Body of pancreas (tissue), 4 donors: Measurements from ENCODE around the gene SEMA6B.

Experiments
- POLR2A ChIP-seq, 3 donors: fragments of 450-650 bp; IDR thresholded peaks; one replicate each; pipeline ENCODE4 v1.6.1; 2016; ENCODE audit warnings: antibody characterized with exemption in 3 of 3, mild to moderate bottlenecking in 2 of 3
- TF ChIP-seq, protein P1 (sequence below), 7 experiments: fragments of 450-650 bp in 4 of 7; fragments of 200-600 bp in 3 of 7; sonication (generic) in 3 of 7; IDR thresholded peaks; one replicate each; pipeline ENCODE4 v1.5.1; 2016 to 2019; ENCODE audit warnings: antibody characterized with exemption in 7 of 7

DNA sequence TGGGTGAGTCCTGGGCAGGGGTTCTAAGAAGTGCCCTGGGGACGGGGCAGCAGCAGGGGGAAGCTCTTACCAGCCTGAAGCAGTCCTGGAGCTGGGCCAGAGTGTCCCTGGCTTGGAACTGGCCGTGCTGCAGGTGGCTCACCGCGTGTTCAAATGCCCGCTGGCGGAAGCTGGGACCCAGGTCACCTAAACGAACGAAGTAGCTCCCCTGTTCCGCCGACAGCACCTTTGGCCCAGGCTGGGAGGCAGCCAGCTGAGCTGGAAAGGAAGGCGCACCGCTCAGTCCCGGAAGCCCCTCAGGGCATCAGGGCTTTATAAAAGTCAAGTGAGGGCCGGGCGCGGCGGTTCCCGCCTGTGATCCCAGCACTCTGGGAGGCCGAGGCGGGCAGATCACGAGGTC is 50.8 kb downstream of the SEMA6B start:
- TF ChIP-seq, protein P1, sequence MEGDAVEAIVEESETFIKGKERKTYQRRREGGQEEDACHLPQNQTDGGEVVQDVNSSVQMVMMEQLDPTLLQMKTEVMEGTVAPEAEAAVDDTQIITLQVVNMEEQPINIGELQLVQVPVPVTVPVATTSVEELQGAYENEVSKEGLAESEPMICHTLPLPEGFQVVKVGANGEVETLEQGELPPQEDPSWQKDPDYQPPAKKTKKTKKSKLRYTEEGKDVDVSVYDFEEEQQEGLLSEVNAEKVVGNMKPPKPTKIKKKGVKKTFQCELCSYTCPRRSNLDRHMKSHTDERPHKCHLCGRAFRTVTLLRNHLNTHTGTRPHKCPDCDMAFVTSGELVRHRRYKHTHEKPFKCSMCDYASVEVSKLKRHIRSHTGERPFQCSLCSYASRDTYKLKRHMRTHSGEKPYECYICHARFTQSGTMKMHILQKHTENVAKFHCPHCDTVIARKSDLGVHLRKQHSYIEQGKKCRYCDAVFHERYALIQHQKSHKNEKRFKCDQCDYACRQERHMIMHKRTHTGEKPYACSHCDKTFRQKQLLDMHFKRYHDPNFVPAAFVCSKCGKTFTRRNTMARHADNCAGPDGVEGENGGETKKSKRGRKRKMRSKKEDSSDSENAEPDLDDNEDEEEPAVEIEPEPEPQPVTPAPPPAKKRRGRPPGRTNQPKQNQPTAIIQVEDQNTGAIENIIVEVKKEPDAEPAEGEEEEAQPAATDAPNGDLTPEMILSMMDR (IDR thresholded peaks at IDR 0.05), result no peak
- TF ChIP-seq POLR2A (IDR thresholded peaks at IDR 0.05), result no peak
